ENCODE data around the gene IFNA1.
A peak's percentile ranks its signal among the peaks of the same experiment; 100 is the strongest.

IFNA1 gene

GRCh38 chr9:21450733-21451394, 10.6 kb downstream of the IFNA1 start:
- peak; percentile 73 for DNase-seq (ENCODE audit: low read depth)
- no peak for TF ChIP-seq CTCF (conservative IDR thresholded peaks at IDR 0.05; ENCODE audit: low read length)
- H3K4me3 ChIP-seq (ENCODE audit: low read length) = no peak overlapping the region

- TF ChIP-seq CTCF (conservative IDR thresholded peaks at IDR 0.05; ENCODE audit: low read length) = no peak
- no peak overlapping the region for H3K4me3 ChIP-seq (ENCODE audit: low read length)
- peak; percentile 41 for DNase-seq (ENCODE audit: low read depth)
These were observed 12.4 kb downstream of the IFNA1 start for GRCh38 chr9:21452681-21453080.

GRCh38 chr9:21454149-21454548, 13.9 kb downstream of the IFNA1 start:
- peak; percentile 66 for DNase-seq (ENCODE audit: low read depth)
- TF ChIP-seq CTCF (conservative IDR thresholded peaks at IDR 0.05; ENCODE audit: low read length) = no peak
- H3K4me3 ChIP-seq (ENCODE audit: low read length) = no peak overlapping the region

- no peak overlapping the region for H3K4me3 ChIP-seq (ENCODE audit: low read length)
- TF ChIP-seq CTCF (conservative IDR thresholded peaks at IDR 0.05; ENCODE audit: low read length) = peak; percentile 75
- peak; percentile 49 for DNase-seq (ENCODE audit: low read depth)
These were observed 15.1 kb downstream of the IFNA1 start for GRCh38 chr9:21455320-21455719.

GRCh38 chr9:21461377-21461776, 21.1 kb downstream of the IFNA1 start:
- TF ChIP-seq CTCF (conservative IDR thresholded peaks at IDR 0.05; ENCODE audit: low read length) = no peak
- H3K4me3 ChIP-seq (ENCODE audit: low read length) = no peak overlapping the region
- DNase-seq (ENCODE audit: low read depth) = no peak

- DNase-seq (ENCODE audit: low read depth) = no peak
- H3K4me3 ChIP-seq (ENCODE audit: low read length) = no peak overlapping the region
- TF ChIP-seq CTCF (conservative IDR thresholded peaks at IDR 0.05; ENCODE audit: low read length) = no peak
These were observed 24.9 kb downstream of the IFNA1 start for GRCh38 chr9:21465138-21465537.

GRCh38 chr9:21465859-21466518, 25.8 kb downstream of the IFNA1 start:
- peak; percentile 71 for DNase-seq (ENCODE audit: low read depth)
- TF ChIP-seq CTCF (conservative IDR thresholded peaks at IDR 0.05; ENCODE audit: low read length) = peak; percentile 81
- H3K4me3 ChIP-seq (ENCODE audit: low read length) = no peak overlapping the region
